Measurements from ENCODE around the gene GAGE1. TPM values are rescaled to one million over a fixed set of nuclear protein-coding genes. Genes with fewer than 3 reads are reported as not detected.
A peak's percentile ranks its signal among the peaks of the same experiment; 100 is the strongest.

GAGE1 gene
- total and polyA plus RNA-seq, 8 donors: not detected

- 12 to 57% (median 23%) methylated on average over 7 of the region's 7 CpGs for WGBS, 5 donors
- no peaks in the 10 kb centered on the region for H3K4me1 ChIP-seq
- H3K27me3 ChIP-seq: no peaks in the 10 kb centered on the region
- intact Hi-C loops (cut with DNase I; ENCODE audit: low total_unique reads): no loop called here
- TF ChIP-seq EP300 (IDR thresholded peaks at IDR 0.05): no peak
- no peak for TF ChIP-seq CTCF (IDR thresholded peaks at IDR 0.05)
- no peak for TF ChIP-seq POLR2A (IDR thresholded peaks at IDR 0.05)
- no peak for TF ChIP-seq POLR2AphosphoS5 (IDR thresholded peaks at IDR 0.05)
- H3K27ac ChIP-seq: no peak overlapping the region
- H3K36me3 ChIP-seq: no peaks in the 10 kb centered on the region
- peak in 1 of 2 donors; percentile 3 for DNase-seq
- no peaks in the 10 kb centered on the region for H3K9me3 ChIP-seq
- H3K4me3 ChIP-seq: no peak overlapping the region
Measured at GRCh38 chrX:49610718-49611310, 12.0 kb downstream of the GAGE1 start.

- H3K27ac ChIP-seq: no peak overlapping the region
- H3K4me3 ChIP-seq: no peak overlapping the region
- no peak for DNase-seq
- no peaks in the 10 kb centered on the region for H3K36me3 ChIP-seq
- no peak for TF ChIP-seq CTCF (IDR thresholded peaks at IDR 0.05)
- TF ChIP-seq POLR2A (IDR thresholded peaks at IDR 0.05): no peak
- no peak for TF ChIP-seq POLR2AphosphoS5 (IDR thresholded peaks at IDR 0.05)
- no peak for TF ChIP-seq EP300 (IDR thresholded peaks at IDR 0.05)
- H3K9me3 ChIP-seq: no peaks in the 10 kb centered on the region
- intact Hi-C loops (cut with DNase I; ENCODE audit: low total_unique reads): no loop called here
- H3K27me3 ChIP-seq: no peaks in the 10 kb centered on the region
- H3K4me1 ChIP-seq: no peaks in the 10 kb centered on the region
- 79 to 92% (median 89%) methylated on average over 2 of the region's 2 CpGs for WGBS, 5 donors
Measured at GRCh38 chrX:49618574-49618973, 19.8 kb downstream of the GAGE1 start.

- TF ChIP-seq CTCF (IDR thresholded peaks at IDR 0.05) (peak in 1 of 7 experiments; percentile 8), POLR2A (IDR thresholded peaks at IDR 0.05) (no peak), EP300 (IDR thresholded peaks at IDR 0.05) (no peak)
- DNase-seq: peak in 1 of 2 donors; percentile 27
Measured at GRCh38 chrX:49627086-49627777, 28.4 kb downstream of the GAGE1 start.

GRCh38 chrX:49644991-49645637 is 46.3 kb downstream of the GAGE1 start:
- 70 to 100% (median 86%) methylated on average over 1 to 8 of the region's 8 CpGs for WGBS, 5 donors
- intact Hi-C loops (cut with DNase I; ENCODE audit: low total_unique reads): no loop called here
- no peak overlapping the region for H3K27ac ChIP-seq
- no peak for TF ChIP-seq EP300 (IDR thresholded peaks at IDR 0.05)
- TF ChIP-seq CTCF (IDR thresholded peaks at IDR 0.05): no peak
- no peak for TF ChIP-seq POLR2A (IDR thresholded peaks at IDR 0.05)
- no peak for TF ChIP-seq POLR2AphosphoS5 (IDR thresholded peaks at IDR 0.05)
- DNase-seq: no peak
- H3K4me1 ChIP-seq: no peaks in the 10 kb centered on the region
- H3K9me3 ChIP-seq: no peaks in the 10 kb centered on the region
- H3K36me3 ChIP-seq: no peaks in the 10 kb centered on the region
- peaks cover 0 to 26% (median 0%) of the 10 kb centered on the region in 3 donors for H3K27me3 ChIP-seq
- no peak overlapping the region for H3K4me3 ChIP-seq

More at GRCh38 chrX:49627086-49627777, 28.4 kb downstream of the GAGE1 start:
- H3K36me3 ChIP-seq: no peaks in the 10 kb centered on the region
- H3K4me3 ChIP-seq: no peak overlapping the region
- intact Hi-C loops (cut with DNase I; ENCODE audit: low total_unique reads): no loop called here
- H3K4me1 ChIP-seq: no peaks in the 10 kb centered on the region
- H3K27me3 ChIP-seq: no peaks in the 10 kb centered on the region
- WGBS, 5 donors: 27 to 80% (median 69%) methylated on average over 17 to 33 of the region's 33 CpGs
- H3K9me3 ChIP-seq: peaks cover 0 to 28% (median 13%) of the 10 kb centered on the region in 4 donors
- H3K27ac ChIP-seq: no peak overlapping the region
